Left renal cortex interstitium (tissue), 4 donors: ENCODE measurements around the gene LRP1B. TPM values are rescaled to one million over a fixed set of nuclear protein-coding genes. Genes with fewer than 3 reads are reported as not detected.

ENCODE experiments used
- DNase-seq, 4 donors: peaks; one replicate each; pipeline ENCODE4 v3.0.0-alpha.2; 2013; ENCODE audit warnings: low read depth in 4 of 4, low spot score in 2 of 4, missing footprints in 1 of 4
- polyA plus RNA-seq, 4 donors: library from polyadenylated mRNA; unstranded; fragments of 120-200 nt; gene quantifications; one replicate each; pipeline ENCODE4 v1.2.1, GENCODE V29; 2013; ENCODE audit not compliant: insufficient read length in 4 of 4

The LRP1B gene
- polyA plus RNA-seq, 4 donors: 0.82 to 0.99 (median 0.93) TPM

- no peak for DNase-seq
Observed at GRCh38 chr2:140539242-140539875, 1591.5 kb downstream of the LRP1B start.

- no peak for DNase-seq
Observed at GRCh38 chr2:140529706-140530105, 1601.1 kb downstream of the LRP1B start.

GRCh38 chr2:140528982-140529381 is 1601.8 kb downstream of the LRP1B start:
- no peak for DNase-seq

GRCh38 chr2:140526575-140526974 is 1604.2 kb downstream of the LRP1B start:
- no peak for DNase-seq

GRCh38 chr2:140512106-140512505 is 1618.7 kb downstream of the LRP1B start:
- DNase-seq: no peak

- DNase-seq: no peak
Observed at GRCh38 chr2:140509765-140510164, 1621.1 kb downstream of the LRP1B start.

- no peak for DNase-seq
Observed at GRCh38 chr2:140508756-140509155, 1622.1 kb downstream of the LRP1B start.

GRCh38 chr2:140506606-140507005 is 1624.2 kb downstream of the LRP1B start:
- no peak for DNase-seq

GRCh38 chr2:140504601-140505000 is 1626.2 kb downstream of the LRP1B start:
- no peak for DNase-seq

GRCh38 chr2:140502951-140503630 is 1627.7 kb downstream of the LRP1B start:
- DNase-seq: no peak

GRCh38 chr2:140498360-140498759 is 1632.5 kb downstream of the LRP1B start:
- DNase-seq: no peak

- no peak for DNase-seq
Observed at GRCh38 chr2:140496714-140497113, 1634.1 kb downstream of the LRP1B start.

- peak in 1 of 4 donors; percentile 6 for DNase-seq
Observed at GRCh38 chr2:140491876-140492275, 1638.9 kb downstream of the LRP1B start.

GRCh38 chr2:140489193-140489592 is 1641.6 kb downstream of the LRP1B start:
- no peak for DNase-seq

GRCh38 chr2:140481136-140481535 is 1649.7 kb downstream of the LRP1B start:
- no peak for DNase-seq

- no peak for DNase-seq
Observed at GRCh38 chr2:140473851-140474250, 1657.0 kb downstream of the LRP1B start.

- no peak for DNase-seq
Observed at GRCh38 chr2:140472676-140473075, 1658.1 kb downstream of the LRP1B start.

- DNase-seq: no peak
Observed at GRCh38 chr2:140465301-140465700, 1665.5 kb downstream of the LRP1B start.

GRCh38 chr2:140462990-140463389 is 1667.8 kb downstream of the LRP1B start:
- no peak for DNase-seq

- peak in 3 of 4 donors; percentile 15 to 23 (median 21) for DNase-seq
Observed at GRCh38 chr2:140457483-140457882, 1673.3 kb downstream of the LRP1B start.

- no peak for DNase-seq
Observed at GRCh38 chr2:140455315-140455714, 1675.5 kb downstream of the LRP1B start.

- DNase-seq: no peak
Observed at GRCh38 chr2:140454717-140455116, 1676.1 kb downstream of the LRP1B start.
